ENCODE data around the gene MITF.

MITF gene

GRCh38 chr3:69761896-69762767, 22.9 kb downstream of the MITF start:
- DNase-seq (ENCODE audit: low spot score) = no peak

DNA sequence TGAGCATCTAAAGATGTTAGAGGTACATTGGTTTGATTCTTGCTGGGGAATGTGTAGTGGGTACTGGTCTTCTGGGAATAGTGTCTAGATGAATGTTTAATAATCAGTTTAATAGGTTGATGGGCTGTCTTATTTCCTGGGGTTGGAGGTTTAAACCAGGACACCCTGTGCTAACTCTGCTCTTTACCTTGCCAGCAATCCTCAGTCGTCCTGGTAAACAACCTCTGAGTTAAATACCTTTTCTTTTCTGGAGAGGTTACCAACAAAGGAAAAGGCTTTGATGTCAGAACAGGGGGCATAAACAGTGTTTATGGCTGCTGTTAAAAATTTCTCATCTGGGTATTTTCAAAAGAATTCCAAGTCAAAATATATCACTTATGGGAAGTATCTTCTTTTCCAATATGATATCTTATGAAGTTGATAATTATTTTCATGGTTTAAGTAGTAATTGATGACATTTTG, 23.5 kb downstream of the MITF start:
- no peak for DNase-seq (ENCODE audit: low spot score)

GRCh38 chr3:69763458-69763857, 24.2 kb downstream of the MITF start:
- no peak for DNase-seq (ENCODE audit: low spot score)

GRCh38 chr3:69764121-69764741, 25.0 kb downstream of the MITF start:
- no peak for DNase-seq (ENCODE audit: low spot score)

GRCh38 chr3:69764861-69765260, 25.6 kb downstream of the MITF start:
- DNase-seq (ENCODE audit: low spot score) = no peak

DNA sequence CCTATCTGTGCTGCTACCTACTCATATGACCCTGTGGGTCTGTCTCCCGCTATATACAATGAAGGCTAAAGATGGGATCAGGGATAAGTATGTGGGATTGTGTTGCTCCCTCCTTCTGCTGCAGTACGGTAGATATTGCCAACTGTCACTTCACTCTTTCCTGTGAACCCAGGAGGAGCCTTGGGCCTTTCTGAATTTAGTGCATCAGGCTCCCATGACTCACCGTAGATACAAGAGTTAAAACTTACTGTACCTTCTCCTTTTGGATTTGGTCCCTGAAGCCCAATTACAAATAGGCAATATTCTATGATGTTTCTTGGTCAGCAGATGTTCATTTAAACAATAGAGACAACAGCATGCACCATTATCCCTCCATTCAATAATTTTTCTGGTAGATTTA, 27.4 kb downstream of the MITF start:
- no peak for DNase-seq (ENCODE audit: low spot score)

DNA sequence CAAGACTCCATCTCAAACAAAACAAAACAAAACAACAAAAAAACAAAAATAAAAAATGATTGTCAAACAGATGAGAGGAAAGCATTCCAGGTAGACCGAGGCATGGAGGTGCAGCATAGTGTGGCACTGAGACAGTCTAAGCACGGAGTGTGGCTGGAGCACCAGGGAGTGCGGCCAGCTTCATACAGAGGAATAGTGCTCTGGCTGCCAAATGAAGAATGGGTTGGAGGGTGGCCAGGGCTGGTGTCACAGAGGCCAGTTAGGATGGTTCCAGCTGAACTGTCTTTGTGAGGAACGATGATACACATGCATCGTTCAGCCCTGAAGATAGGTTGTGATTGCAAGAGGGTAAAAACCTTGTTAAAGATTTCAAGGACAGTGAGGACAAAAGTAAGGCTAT, 28.3 kb downstream of the MITF start:
- DNase-seq (ENCODE audit: low spot score) = no peak

GRCh38 chr3:69768438-69768837, 29.2 kb downstream of the MITF start:
- no peak for DNase-seq (ENCODE audit: low spot score)

DNA sequence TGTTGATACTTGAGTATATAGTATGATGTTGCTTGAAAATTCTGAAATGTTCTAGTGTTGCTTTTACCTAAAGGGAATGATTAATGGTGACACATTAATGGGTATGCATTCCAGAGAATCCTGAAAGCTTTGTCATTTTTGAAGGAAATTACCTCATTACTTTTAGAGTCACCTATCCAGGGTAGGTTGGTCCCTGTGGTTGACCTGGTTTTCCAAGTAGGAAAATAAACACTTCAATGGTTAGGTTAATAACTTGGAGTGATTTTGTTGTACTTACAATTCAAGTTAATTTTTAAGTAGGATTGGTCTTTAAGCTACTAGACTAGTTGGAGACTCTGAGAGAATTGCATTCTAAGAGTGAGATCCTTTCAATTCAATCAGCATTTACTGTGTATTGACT, 31.0 kb downstream of the MITF start:
- no peak for DNase-seq (ENCODE audit: low spot score)

DNA sequence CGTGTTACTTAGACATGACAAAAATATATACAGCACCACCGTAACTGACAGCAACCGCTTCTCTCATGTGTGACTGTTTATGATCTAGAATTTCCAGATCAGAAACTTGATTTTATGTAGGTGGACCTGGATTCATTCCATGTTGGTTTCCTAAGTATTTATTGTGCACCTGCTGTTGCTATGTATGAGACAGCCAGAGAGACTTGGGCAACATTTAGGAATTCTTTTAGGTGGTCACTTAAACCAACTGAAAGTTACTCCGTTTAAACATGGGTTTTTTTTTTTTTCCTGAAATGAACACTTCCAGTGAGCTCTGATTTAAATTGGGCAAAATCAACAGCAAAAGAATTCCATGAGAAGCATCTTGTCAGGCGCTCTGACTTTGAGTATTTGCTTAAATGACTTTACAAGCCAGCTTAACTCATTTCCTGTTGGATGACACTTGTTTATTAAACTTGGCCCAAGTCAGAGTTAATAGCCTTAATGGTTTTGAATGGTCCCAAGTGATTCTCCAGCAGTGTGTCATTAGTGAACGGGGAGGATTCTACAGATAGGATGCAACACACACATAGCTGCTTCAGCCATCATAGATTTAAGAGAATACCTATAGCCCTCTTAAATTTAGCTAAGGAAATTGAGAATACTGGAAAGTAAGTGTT, 31.8 kb downstream of the MITF start:
- no peak for DNase-seq (ENCODE audit: low spot score)

- DNase-seq (ENCODE audit: low spot score) = no peak
These were observed 33.0 kb downstream of the MITF start for GRCh38 chr3:69772152-69772867.

DNA sequence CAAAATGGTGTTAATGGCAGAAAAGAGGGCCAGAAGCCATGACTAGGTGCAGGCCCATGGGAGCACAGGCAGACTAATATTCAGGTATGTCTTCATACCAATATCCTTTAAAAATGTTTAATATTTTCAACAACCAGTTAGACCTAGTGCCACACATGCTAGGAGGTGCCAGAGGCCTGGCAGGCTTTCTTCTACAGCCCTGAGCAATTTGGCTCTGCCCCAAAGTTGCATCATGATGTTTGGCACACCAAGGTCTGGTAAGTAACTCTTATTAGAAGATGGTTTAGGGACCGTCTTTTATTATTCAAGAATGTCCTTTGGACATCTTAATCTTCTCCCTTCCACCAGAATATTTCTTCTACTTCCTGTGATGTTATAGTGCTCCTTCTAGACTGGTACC, 34.8 kb downstream of the MITF start:
- DNase-seq (ENCODE audit: low spot score) = no peak

DNA sequence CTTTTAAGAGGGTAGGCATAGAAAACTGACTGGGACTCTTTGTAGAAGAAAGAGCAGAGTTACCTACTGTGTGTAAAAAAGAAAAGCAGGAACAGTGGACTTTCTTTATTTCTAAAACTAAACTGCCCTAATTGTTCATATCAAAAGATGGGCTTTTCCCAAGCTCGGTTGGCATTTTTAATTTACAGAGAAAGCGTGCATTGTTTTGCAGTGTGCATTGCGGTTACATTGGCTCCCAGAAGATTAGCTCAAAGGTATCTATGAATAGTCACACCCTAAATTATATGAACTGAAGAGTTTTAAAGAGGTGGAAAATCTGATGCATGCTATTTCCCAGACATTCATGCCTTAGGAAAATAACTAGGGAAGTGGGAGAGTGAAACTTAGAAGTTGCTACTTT, 36.5 kb downstream of the MITF start:
- no peak for DNase-seq (ENCODE audit: low spot score)

GRCh38 chr3:69776289-69776688, 37.0 kb downstream of the MITF start:
- no peak for DNase-seq (ENCODE audit: low spot score)

DNA sequence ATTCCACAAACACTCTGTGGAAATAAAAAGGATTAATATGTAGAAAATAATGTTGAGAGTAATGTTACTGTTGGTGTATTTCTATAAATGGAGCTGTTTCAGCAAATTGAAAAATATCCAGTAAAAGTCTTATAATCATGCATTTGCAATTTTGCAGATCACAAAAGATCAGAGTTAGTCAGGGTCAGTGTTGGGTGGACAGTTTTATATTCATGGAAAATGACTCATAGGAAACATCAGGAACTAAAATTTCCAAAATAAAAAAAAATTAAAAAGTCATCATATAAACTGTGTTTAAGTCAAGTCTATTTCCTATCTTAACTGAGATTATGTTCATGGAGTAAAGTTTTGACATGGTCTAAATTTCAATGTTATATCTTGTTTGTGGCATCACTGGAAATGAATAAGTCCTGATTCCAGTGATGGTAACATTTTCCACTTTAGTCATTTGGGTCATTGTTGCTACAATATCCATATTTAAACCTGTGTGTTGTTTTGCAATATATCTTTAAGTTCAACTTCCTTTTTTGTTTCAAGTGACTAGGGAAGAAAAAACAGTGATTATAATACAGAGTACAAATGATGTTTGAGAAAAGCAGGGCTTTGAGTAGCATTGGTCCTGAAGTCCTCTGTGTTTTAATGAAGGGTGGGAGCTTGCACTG, 37.8 kb downstream of the MITF start:
- no peak for DNase-seq (ENCODE audit: low spot score)

- no peak for DNase-seq (ENCODE audit: low spot score)
These were observed 38.3 kb downstream of the MITF start for GRCh38 chr3:69777582-69777967.

GRCh38 chr3:69781593-69781992, 42.3 kb downstream of the MITF start:
- DNase-seq (ENCODE audit: low spot score) = no peak

- DNase-seq (ENCODE audit: low spot score) = peak; percentile 22
These were observed 45.8 kb downstream of the MITF start for GRCh38 chr3:69784954-69785514.

GRCh38 chr3:69785769-69786320, 46.6 kb downstream of the MITF start:
- DNase-seq (ENCODE audit: low spot score) = no peak

DNA sequence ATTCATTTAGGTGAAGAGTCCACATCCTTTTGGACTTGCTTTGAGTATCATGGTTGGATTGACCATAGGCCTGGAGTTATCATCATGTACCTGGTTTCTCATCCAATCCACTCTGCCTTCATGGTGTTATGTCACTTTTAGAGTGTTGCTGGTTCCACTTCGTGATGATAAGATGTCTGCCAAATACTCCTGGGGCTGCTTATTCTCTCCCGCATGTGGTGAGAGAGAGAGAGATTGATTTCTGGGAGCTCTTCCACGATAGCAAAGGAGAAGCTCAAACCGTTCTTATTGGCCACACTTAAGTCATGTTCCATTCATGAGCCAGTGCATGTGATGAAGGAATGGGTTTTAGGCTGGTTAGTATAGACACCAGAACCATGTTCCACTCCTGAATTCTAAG, 47.6 kb downstream of the MITF start:
- DNase-seq (ENCODE audit: low spot score) = no peak
